ENCODE measurements around the gene TAOK1.
A peak's percentile ranks its signal among the peaks of the same experiment; 100 is the strongest.

TAOK1 gene

GRCh38 chr17:29568331-29569244 is 178.4 kb downstream of the TAOK1 start, which contains the start of gene TP53I13 (continued):
- TF ChIP-seq ZNF692 (tag by site-specific recombination; IDR thresholded peaks at IDR 0.05) (peak; percentile 60), ZSCAN23 (tag by site-specific recombination; IDR thresholded peaks at IDR 0.05) (no peak), ZNF660 (tag by site-specific recombination; IDR thresholded peaks at IDR 0.05) (peak; percentile 10; the same call in 1 of the 2 replicates), ZFHX2 (tag by site-specific recombination; conservative IDR thresholded peaks at IDR 0.05) (peak; percentile 42), ZNF645 (tag by site-specific recombination; IDR thresholded peaks at IDR 0.05) (no peak), ZNF146 (tag by site-specific recombination; IDR thresholded peaks at IDR 0.05) (peak; percentile 32; the same call in 1 of the 2 replicates), ZFP69B (tag by site-specific recombination; IDR thresholded peaks at IDR 0.05) (peak; percentile 75), ZNF169 (tag by site-specific recombination; IDR thresholded peaks at IDR 0.05) (no peak), IKZF3 (tag by site-specific recombination; IDR thresholded peaks at IDR 0.05) (peak; percentile 51; the same call in 1 of the 2 replicates), SCRT1 (tag by site-specific recombination; IDR thresholded peaks at IDR 0.05; ENCODE audit: borderline replicate concordance) (0 out of 2 replicates have a peak, but pooled peaks have one; percentile 54), ZNF2 (tag by site-specific recombination; IDR thresholded peaks at IDR 0.05) (0 out of 2 replicates have a peak, but pooled peaks have one; percentile 30), GLIS2 (tag by site-specific recombination; IDR thresholded peaks at IDR 0.05) (peak; percentile 46; the same call in 1 of the 2 replicates), ZNF639 (tag by site-specific recombination; IDR thresholded peaks at IDR 0.05) (peak; percentile 39; the same call in 1 of the 2 replicates), ZSCAN30 (tag by site-specific recombination; IDR thresholded peaks at IDR 0.05) (0 out of 2 replicates have a peak, but pooled peaks have one; percentile 23), BCL11B (tag by site-specific recombination; IDR thresholded peaks at IDR 0.05; ENCODE audit: low read depth) (peak; percentile 19; the same call in 1 of the 2 replicates), ZBTB6 (tag by site-specific recombination; IDR thresholded peaks at IDR 0.05) (no peak), YY1 (tag by site-specific recombination; IDR thresholded peaks at IDR 0.05) (peak; percentile 62; the same call in 1 of the 2 replicates), WT1 (tag by site-specific recombination; IDR thresholded peaks at IDR 0.05) (no peak), ZNF341 (tag by site-specific recombination; IDR thresholded peaks at IDR 0.05; ENCODE audit: low read depth) (no peak), MYNN (tag by site-specific recombination; IDR thresholded peaks at IDR 0.05; ENCODE audit: borderline replicate concordance) (peak; percentile 29; the same call in 1 of the 2 replicates), ZNF843 (tag by site-specific recombination; IDR thresholded peaks at IDR 0.05) (no peak), SP3 (tag by site-specific recombination; IDR thresholded peaks at IDR 0.05) (peak; percentile 53), PBX3 (CRISPR knock-in tag; IDR thresholded peaks at IDR 0.05) (0 out of 2 replicates have a peak, but pooled peaks have one; percentile 18), ZBTB8A (tag by site-specific recombination; IDR thresholded peaks at IDR 0.05) (peak; percentile 50)

All from HEK293 (cell line).